H7 (cell line): ENCODE results near the gene IFI6. TPM values are rescaled to one million over a fixed set of nuclear protein-coding genes. Genes with fewer than 3 reads are reported as not detected.
A peak's percentile ranks its signal among the peaks of the same experiment; 100 is the strongest.
"Not testable (repeated sequence)": the region's sequence is repeated elsewhere in the genome, so short reads cannot be mapped to it uniquely, and the experiment has no call there.

ENCODE experiments used
- DNase-seq: peaks from one replicate; pipeline ENCODE4 v3.0.0; 2012
- H3K27me3 ChIP-seq: 2 replicates; pipeline ENCODE4 v1.6.0; 2011; ENCODE audit warnings: mild to moderate bottlenecking, low read length; ENCODE audit not compliant: control insufficient read depth, insufficient read depth
- H3K36me3 ChIP-seq: replicated peaks from 2 replicates; pipeline ENCODE4 v1.5.1; 2011; ENCODE audit warnings: low read length; ENCODE audit not compliant: control insufficient read depth, insufficient read depth
- H3K4me3 ChIP-seq: 2 replicates; pipeline ENCODE4 v1.5.1; 2011; ENCODE audit warnings: low read depth, mild to moderate bottlenecking, control low read depth, low read length, moderate library complexity; ENCODE audit not compliant: insufficient read depth
- total RNA-seq: library from RNA; depleted of rRNA; stranded (reverse); fragments of >200 nt; shearing (Covaris generic); gene quantifications from 2 replicates; pipeline ENCODE4 v1.2.3, GENCODE V29; 2014

The IFI6 gene
- total RNA-seq, 1 experiment from 2014 or later: 3.3 TPM

DNA sequence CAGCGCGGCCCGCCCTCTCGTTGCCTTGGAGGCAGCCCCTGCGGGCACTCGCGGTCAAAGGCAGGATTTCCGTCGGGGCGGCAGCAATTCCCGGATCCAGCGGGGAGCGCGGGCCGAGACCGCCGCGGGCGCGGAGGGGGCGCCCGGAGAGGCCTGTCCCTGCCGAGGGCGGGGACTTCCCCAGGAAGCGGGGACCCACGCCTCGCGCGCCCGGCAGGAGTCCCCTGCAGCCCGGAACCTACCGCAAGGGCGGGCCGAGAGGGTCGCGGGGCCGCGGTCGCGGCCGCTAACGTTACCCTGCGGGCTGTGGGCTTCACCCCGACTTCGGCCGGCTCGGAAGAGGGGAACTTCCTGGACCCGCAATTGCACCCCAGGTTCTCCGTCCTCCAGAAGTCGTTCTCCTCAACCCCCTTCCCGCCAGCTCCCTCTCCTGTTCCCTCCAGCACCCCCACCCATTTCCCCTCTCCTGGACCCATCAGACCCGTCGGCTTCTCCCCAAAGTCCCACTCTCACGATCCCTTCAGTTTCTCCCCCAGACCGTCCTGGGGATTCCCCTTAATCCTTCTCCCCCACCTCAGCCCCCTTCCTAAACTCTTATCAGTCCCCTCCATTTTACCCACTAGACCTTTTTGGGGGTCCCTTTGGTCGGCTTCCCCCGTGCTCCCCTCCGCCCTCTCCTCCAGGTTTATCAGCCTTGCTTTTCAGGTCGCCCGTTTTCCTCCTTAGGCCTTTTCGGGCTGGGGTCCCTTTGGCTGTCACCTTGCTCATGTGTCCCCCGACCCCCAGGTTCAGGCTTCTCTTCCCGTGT lies 37.6 kb downstream of the IFI6 start:
- DNase-seq: peak; percentile 83
- Histone ChIP-seq H3K4me3 (peak overlapping the region; percentile 64), H3K27me3 (peaks cover 26% of the 10 kb centered on the region), H3K36me3 (no peaks in the 10 kb centered on the region)

DNA sequence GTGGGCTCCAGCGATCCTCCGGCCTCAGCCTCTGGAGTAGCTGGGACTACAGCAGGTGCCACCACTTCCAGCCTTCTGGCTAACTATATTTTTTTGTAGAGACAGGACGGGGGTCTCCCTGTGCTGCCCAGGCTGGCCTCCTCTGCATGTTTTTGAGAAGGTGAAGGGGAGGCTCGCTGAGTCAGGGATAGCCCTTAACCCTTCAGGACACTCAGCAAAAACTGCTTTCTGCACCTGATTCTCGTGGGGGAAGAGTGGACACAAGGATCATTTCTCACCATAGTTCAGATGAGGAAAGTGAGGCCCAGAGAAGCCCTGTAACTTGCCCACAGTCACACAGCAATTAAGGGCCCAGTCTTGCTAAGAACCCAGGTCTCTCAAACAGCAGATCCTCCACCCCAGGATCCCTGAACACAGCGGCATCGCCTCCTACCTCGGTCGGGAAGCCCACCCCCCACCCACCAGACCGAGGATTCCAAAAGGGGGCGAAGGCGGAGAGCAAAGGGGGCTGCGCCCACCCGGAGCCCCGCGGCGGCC lies 38.3 kb downstream of the IFI6 start:
- DNase-seq: no peak
- Histone ChIP-seq H3K36me3 (no peaks in the 10 kb centered on the region), H3K4me3 (peak overlapping the region; percentile 64), H3K27me3 (peaks cover 26% of the 10 kb centered on the region)

DNA sequence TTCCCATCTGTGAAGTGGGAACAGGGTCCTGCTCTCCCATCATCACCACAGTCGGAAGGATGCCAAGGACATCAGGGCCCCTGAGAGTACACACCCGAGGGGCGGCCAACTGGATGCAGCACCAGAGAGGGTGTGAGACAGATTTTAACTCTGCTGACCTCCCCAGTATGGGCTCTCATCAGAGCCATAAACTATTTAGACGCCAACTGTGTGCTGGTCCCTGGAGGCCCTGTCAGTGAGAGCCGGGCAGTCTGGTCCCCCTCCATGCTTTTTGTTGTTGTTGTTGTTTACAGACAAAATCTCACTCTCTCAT lies 38.7 kb downstream of the IFI6 start:
- peaks cover 26% of the 10 kb centered on the region for H3K27me3 ChIP-seq
- no peaks in the 10 kb centered on the region for H3K36me3 ChIP-seq
- DNase-seq: no peak
- no peak overlapping the region for H3K4me3 ChIP-seq

DNA sequence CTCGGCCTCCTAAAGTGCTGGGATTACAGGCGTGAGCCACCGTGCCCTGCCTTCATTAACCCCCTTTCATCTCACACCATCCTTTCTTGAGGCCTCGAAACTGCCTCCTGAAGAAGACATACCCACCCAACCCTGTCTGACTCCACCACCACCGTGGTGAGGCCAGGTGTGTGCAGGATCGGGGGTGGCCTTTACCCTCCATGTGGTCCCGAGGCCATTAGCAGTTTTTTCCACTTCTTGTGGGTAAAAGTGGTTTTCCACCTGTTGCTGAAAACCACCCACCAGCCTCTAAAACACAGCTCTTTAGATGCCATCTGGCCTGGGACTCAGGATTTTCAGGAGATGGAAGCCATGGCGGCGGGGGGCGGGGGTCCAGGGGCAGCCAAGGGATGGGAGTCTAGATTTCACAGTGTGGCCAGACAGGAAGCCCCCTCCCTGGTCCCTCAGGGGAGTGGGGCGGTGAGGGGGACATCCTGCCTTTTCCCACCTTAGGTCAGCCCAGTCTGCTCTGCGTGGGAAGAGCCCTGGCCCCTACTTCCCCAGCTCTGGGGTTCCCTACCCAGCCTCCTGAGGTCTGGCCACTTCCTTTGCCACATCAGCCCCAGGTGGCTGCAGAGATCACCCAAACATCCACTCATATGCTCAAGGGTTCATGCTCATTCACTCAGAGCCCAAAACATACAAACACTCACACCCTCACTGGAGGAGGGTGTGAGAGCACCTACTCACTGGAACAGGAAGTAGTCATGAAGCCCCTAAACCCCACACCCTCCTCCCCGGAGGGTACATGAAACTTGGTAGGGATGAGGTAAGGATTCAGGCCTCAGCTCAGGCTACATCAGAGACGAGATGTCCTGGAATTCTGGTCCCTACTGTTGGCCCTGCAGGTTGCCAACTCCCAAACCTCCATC lies 39.4 kb downstream of the IFI6 start:
- peaks cover 26% of the 10 kb centered on the region for H3K27me3 ChIP-seq
- H3K36me3 ChIP-seq: no peaks in the 10 kb centered on the region

DNA sequence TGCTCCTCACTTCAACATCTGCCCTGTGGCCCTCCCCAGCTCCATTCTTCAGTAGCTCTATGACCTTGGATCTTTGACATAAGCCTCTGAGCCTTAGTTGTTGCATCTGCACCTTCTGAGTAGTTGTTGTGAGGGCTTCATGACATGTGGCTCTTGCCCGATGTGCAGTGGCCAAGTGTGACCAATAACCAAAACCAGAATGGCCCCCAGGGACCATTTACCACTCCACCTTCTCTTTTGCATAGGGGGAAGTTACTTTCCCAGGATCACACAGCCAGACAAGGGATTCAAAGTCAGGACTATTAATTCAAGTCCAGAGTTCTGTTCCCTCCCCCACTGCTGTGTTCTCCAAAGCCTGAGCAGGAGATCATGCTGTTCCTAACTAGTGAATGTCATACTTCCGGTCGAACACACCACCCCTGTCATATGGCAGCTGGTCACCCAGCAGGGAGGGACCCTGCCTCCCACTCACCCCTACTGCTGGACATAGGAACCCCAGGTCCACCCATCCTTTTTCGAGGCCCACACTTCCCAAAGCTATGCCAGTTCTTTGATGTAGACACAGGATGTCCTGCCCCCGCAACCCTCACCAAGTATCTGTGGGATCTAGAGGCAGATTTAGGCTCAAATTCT lies 41.0 kb downstream of the IFI6 start:
- no peaks in the 10 kb centered on the region for H3K36me3 ChIP-seq
- peaks cover 26% of the 10 kb centered on the region for H3K27me3 ChIP-seq
- H3K4me3 ChIP-seq: no peak overlapping the region
- DNase-seq: no peak

More for the DNA sequence above, 39.4 kb downstream of the IFI6 start:
- H3K4me3 ChIP-seq: no peak overlapping the region
- no peak for DNase-seq

DNA sequence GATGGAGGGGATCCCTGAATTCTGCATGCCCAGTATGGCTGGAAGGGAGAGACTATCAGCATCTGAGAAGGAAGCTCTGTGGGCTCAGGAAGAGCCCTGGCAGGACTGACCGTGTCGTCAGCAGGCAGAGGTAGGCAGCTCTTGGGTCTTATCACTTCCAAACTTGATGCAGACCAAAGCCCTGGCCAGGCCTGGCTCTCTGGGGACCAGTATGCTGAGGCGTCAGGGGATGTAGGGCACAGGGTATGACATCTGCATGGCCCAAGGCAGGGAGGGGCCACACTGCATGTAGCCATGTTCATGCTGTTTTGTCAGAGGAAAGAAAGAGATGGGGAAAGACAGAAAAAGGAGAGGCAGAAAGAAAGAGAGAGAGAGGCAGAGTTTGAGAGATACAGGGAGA lies 43.3 kb downstream of the IFI6 start:
- DNase-seq: no peak
- H3K27me3 ChIP-seq: peaks cover 7% of the 10 kb centered on the region
- no peak overlapping the region for H3K4me3 ChIP-seq
- no peaks in the 10 kb centered on the region for H3K36me3 ChIP-seq

DNA sequence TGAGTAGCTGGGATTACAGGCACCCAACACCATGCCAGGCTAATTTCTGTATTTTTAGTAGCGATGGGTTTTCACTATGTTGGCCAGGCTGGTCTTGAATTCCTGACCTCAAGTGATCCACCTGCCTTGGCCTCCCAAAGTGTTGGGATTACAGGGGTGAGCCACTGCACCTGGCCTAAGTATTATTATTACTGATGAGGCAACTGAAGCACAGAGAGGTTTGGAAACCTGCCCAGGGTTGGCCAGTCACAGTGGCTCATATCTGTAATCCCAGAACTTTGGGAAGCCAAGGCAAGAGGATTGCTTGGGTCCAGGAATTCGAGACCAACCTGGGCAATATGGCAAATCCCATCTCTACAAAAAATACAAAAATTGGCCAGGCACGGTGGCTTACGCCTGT lies 44.3 kb downstream of the IFI6 start:
- not testable (repeated sequence) for H3K4me3 ChIP-seq, DNase-seq, H3K27me3 ChIP-seq, H3K36me3 ChIP-seq

DNA sequence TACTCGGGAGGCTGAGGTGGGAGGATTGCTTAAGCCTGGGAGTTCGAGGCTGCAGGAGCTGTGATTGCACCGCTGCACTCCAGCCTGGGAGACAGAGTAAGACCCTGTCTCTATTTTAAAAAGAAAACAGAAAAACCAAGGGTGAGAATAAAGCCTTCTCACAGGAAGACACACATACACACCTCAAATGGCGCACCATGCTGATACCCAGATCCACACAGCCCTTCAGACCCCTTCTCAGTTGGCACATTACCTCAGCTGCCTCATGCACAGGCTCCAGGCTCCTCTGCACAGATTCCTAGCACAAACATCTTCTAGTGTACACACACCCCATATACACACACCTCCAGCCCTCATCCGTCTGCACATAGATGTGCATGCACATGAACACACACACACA lies 44.9 kb downstream of the IFI6 start:
- H3K27me3 ChIP-seq: no peaks in the 10 kb centered on the region
- DNase-seq: no peak
- H3K4me3 ChIP-seq: no peak overlapping the region
- no peaks in the 10 kb centered on the region for H3K36me3 ChIP-seq

DNA sequence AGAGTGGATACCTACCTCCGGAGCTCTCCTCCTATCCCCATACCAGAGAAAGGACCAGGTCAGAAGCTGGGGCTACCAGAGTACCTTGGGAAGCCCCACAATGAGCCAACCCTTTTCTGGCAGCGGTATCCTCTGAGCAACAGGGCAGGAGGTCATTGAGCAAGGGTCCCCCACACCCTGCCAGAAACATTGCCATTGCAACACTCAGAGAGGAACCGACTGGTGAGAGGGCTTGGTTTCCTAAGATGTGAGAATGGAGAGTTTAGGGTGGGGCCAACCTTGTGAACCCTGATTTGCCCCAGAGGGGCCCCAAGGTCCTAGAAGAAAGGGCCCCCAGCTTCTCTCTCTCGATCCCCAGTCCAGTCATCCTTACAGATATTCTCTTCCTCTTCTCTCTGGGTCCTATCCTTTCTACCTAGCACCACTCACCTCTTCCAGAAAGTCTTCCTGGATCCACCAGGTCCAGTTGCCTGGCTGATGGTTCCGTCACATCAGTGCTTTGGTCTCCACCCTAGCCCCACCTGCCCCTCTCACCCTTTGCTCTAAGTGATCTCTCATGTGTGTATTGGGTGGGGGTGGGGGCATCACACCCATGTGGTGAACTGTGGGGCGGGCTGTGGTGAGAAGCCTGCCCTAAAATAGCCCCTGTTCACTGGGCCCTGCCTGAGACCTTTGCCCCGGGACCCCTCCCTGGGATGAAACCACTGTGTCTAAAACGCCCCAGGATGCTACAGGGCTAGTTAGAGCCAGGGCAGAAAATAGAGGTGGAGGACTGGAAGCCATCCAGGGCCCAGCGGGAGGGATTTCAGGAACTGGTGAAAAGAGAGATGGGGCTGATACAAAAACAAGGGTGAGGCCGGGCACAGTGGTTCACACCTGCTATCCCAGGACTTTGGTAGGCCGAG lies 45.7 kb downstream of the IFI6 start:
- no peak for DNase-seq
- Histone ChIP-seq H3K36me3 (no peaks in the 10 kb centered on the region), H3K4me3 (no peak overlapping the region), H3K27me3 (no peaks in the 10 kb centered on the region)

DNA sequence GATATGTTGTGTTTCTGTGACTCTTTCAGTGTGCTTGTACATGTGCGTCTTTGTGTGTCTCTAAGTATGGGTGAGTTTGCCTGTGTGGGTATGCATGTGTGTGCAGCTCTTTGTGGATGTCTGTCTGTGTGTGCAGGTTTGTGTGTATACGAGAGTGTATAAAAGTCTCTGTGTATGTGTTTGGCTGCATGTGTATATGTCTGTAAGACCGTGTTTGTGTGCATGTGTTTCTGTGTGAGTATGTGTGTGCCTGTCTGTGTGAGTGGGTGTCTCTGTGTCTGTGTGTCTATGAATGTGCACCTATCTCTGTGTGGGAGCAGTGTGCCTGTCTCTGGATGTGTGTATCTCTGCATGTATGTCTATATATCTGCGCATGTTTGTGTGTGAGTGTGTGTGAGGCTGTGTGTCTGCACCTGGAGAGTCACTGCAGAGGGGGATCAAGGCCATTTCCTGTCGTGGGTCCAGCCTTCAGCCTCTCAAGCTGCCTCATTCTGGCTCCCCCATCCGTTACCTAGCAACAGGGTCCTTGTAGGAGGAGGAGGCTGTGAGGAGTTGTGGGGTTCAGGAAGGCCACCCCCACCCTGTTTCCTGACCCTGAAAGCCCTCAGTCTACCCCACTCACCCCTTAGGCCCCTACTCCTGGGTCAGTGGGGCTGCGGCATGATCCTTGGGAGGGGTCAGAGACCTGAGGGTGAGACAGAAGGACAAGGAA lies 47.4 kb downstream of the IFI6 start:
- H3K36me3 ChIP-seq: no peaks in the 10 kb centered on the region
- no peak for DNase-seq
- H3K27me3 ChIP-seq: no peaks in the 10 kb centered on the region
- H3K4me3 ChIP-seq: no peak overlapping the region

DNA sequence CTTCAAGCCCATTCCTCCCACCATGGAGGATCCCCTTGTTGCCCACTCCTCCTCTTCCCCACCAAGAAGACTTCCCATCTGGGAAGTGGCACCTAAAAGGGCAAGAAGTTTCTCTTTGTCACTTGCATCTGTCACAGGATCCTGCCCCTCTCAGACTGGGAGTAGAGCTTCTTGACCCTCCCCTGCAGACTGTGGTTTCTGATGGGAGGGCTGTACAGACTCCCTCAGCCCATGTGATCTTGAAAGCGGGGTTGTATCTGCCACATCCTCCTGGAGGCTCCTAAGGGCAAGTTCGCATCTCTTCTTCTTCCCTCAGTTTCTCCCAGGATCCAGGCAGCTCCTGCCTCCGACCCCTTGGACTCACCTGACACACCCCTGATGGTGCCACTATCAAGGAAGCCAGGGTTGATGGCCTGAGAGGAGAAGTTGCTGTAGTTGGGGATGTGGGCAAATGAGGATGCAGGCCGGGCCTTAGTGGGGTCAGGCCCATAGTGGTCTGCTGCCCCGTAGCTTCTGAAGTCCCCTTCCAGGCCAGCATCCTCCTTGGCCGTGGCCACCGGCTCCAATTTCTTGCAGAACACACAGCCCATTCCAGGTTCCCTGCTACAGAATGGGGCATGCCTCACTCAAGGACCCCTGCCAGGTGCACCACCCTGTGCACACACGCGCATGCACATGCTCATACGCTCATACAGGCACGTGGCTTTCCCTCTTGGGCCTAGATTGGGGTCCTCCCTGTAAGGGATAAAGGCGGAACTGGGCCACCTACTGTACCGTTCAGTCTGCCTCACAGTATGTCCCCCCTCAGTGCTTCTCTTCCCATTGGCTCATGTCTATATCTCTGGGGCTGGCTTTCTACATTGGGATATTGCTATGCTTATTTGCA lies 48.4 kb downstream of the IFI6 start:
- Histone ChIP-seq H3K27me3 (no peaks in the 10 kb centered on the region), H3K36me3 (no peaks in the 10 kb centered on the region), H3K4me3 (no peak overlapping the region)
- DNase-seq: no peak

DNA sequence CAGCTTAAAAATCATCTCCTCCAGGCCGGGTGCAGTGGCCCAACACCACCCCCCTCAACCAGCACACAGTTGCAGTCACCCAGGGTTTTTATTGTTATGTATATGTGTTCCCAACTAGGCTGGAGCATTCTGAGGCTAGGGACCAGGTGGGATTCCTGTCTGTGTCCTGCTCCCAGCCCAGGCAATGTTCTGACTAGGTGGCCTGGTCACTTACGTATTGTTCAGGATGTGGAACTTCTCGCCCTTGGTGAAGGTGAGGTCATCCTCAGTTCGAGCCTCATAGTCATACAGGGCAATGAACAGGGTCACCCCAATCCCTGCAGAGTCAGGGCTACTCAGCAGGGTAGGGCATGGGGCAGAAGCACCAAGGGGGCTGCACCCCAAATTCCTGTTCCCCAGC lies 49.2 kb downstream of the IFI6 start:
- DNase-seq: peak; percentile 81
- no peaks in the 10 kb centered on the region for H3K27me3 ChIP-seq

More for the DNA sequence above, 49.2 kb downstream of the IFI6 start:
- no peaks in the 10 kb centered on the region for H3K36me3 ChIP-seq
- no peak overlapping the region for H3K4me3 ChIP-seq
